Effector memory CD8-positive, alpha-beta T cell (primary cell): ENCODE data around the gene ACLY.

Experiments used
- ATAC-seq: fragments of 150-1000 bp; cut with Tn5 transposase; replicated peaks from 2 replicates; pipeline ENCODE4 v1.10.0; 2021; ENCODE audit warnings: mild to moderate bottlenecking, moderate library complexity
- DNase-seq, 3 experiments: peaks; one replicate each; pipeline ENCODE4 v3.0.0; 2021
- H3K27ac Mint-ChIP-seq, 2 donors: one replicate each; pipeline ENCODE4 v1.8.0; 2022; ENCODE audit warnings: mild to moderate bottlenecking in 2 of 2, mixed read lengths in 2 of 2, moderate library complexity in 2 of 2
- H3K27me3 Mint-ChIP-seq, 2 donors: one replicate each; pipeline ENCODE4 v1.8.0; 2022; ENCODE audit warnings: mixed read lengths in 2 of 2
- H3K36me3 Mint-ChIP-seq: one replicate; pipeline ENCODE4 v1.8.0; 2022; ENCODE audit warnings: mild to moderate bottlenecking, moderate library complexity, mixed read lengths; ENCODE audit not compliant: insufficient read depth
- H3K4me1 Mint-ChIP-seq, 2 donors: one replicate each; pipeline ENCODE4 v1.8.0; 2022; ENCODE audit warnings: low read depth in 2 of 2, mixed read lengths in 2 of 2
- H3K4me3 Mint-ChIP-seq, 2 donors: one replicate each; pipeline ENCODE4 v1.8.0; 2022; ENCODE audit warnings: mild to moderate bottlenecking in 2 of 2, mixed read lengths in 2 of 2, moderate library complexity in 2 of 2
- H3K9me3 Mint-ChIP-seq, 2 donors: one replicate each; pipeline ENCODE4 v1.8.0; 2022; ENCODE audit warnings: mixed read lengths in 2 of 2
- total RNA-seq, 9 experiments: gene quantifications; one replicate each; lab custom pipeline; 2026; lab: John Stamatoyannopoulos, UW

ACLY gene
- 153 to 387 (median 215) reads per million in 9 experiments for total RNA-seq

- Mint-ChIP-seq H3K9me3 (no peaks in the 10 kb centered on the region), H3K27ac (peak within 1 kb of the TSS; percentile 91 to 93), H3K27me3 (no peaks in the 10 kb centered on the region), H3K4me3 (peak within 1 kb of the TSS; percentile 93 to 94), H3K36me3 (peaks cover 19% of the 10 kb centered on the region), H3K4me1 (peaks cover 25 to 29% of the 10 kb centered on the region in 2 donors)
- ATAC-seq (peak; percentile 98), DNase-seq (peak; percentile 91 to 94 (median 92))
These were observed at the start of gene ACLY for GRCh38 chr17:41918314-41919164. ACLY (minus strand) TSS chr17:41918951; CDS start chr17:41913873, 5,078 bp downstream.

DNA sequence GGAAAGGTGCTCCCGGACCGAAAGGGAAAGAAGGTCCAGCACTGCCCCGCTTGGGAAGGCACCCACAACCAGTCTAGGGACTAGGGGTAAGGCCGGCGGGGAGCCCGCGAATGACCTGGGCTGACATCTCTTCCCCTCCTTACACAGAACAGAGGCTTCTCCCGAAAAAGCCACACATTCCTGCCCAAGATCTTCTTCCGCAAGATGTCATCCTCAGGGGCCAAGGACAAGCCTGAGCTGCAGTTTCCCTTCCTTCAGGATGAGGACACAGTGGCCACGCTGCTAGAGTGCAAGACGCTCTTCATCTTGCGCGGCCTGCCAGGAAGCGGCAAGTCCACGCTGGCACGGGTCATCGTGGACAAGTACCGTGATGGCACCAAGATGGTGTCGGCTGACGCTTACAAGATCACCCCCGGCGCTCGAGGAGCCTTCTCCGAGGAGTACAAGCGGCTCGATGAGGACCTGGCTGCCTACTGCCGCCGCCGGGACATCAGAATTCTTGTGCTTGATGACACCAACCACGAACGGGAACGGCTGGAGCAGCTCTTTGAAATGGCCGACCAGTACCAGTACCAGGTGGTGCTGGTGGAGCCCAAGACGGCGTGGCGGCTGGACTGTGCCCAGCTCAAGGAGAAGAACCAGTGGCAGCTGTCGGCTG, 49.3 kb upstream of the ACLY start:
- DNase-seq (no peak), ATAC-seq (no peak)
- Mint-ChIP-seq H3K4me1 (peaks cover 22 to 29% of the 10 kb centered on the region in 2 donors), H3K27me3 (no peaks in the 10 kb centered on the region), H3K36me3 (peaks cover 42% of the 10 kb centered on the region), H3K27ac (no peak overlapping the region), H3K4me3 (peak overlapping the region; percentile 85 to 86), H3K9me3 (no peaks in the 10 kb centered on the region)

DNA sequence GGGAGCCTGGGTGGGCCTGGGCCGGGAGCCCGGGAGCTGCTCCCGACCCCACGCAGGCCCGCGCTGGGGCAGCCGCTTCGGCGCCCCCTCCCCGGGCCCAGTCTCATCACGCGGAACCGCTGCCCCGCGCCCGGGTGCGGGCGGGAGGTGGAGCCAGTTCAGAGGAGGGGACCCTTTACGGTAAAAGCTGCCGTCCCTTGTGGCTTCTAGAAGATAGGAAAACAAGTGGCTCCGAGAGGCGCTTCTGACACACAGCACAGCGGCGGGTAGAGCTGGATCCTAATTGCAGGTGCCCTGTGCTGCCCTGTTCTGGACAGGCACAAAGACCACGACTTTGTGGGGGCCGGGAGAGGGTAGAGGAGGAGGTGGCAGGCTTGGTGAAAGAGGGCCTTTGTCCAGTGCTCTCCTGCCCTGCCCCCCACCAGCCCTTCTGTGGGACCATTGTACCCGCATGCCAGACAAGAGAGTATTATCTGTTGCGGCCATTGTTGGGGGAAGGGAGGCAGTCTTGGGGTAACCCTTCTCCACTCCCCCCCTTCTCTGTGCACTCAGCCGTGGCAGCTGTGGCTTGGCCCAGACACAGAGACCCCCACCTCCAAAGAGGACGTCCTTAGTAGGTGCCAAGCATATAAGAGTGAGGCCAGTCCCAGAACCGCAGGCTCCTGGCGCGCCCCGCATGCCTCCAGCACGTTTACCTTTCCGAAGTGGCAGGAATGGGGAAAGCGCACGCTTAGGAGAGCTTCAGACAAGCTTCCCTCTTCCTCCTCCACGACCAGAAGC, 48.6 kb upstream of the ACLY start:
- DNase-seq = peak in 2 of 3 experiments; percentile 17 to 27
- Mint-ChIP-seq H3K4me3 (peak overlapping the region; percentile 85 to 86), H3K9me3 (no peaks in the 10 kb centered on the region), H3K27me3 (no peaks in the 10 kb centered on the region), H3K4me1 (peaks cover 22 to 25% of the 10 kb centered on the region in 2 donors), H3K36me3 (peaks cover 39% of the 10 kb centered on the region), H3K27ac (peak overlapping the region; percentile 29 to 58)
- ATAC-seq = peak; percentile 9

DNA sequence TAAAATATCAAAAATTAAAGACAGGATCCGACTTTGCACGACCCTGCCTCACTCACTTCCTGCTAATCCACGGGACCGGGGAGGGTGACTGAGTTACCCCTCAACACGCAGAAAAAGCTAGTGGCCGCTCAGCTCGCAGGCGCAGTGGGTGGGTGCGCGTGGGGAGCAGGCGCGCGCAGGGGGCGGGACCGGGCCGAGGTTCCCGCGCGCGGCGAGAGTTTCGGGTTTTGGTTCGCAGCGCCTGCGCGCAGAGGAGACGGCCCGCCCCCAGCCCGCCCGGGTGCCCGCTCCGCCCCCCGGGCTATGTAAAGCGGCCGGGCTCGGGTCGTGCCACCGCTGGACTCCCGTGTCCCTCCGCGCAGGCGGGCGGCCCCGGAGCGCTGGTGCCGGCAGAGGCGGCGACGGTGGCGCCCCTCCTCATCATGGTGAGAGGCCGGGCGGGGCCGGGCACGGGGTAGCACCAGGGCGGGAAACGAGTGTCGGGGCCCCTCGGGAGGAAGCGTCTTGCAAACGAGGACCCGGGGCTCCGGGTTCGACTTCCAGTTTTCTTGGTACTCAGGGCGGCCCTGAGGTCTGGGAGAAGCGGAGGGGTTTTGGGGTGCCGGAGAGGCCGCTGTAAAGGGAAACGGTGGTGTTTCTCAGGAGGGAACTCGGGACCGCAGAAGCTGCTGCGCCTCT, 47.9 kb upstream of the ACLY start, which contains the start of gene CNP:
CNP (plus strand) TSS at position 333 of the 678 bp plus-strand sequence; CDS start at position 423, 90 bp downstream.
- Mint-ChIP-seq H3K36me3 (peaks cover 35% of the 10 kb centered on the region), H3K4me1 (peaks cover 22 to 23% of the 10 kb centered on the region in 2 donors), H3K9me3 (no peaks in the 10 kb centered on the region), H3K27ac (peak within 1 kb of the TSS; percentile 73 to 88), H3K4me3 (peak within 1 kb of the TSS; percentile 85 to 86), H3K27me3 (no peaks in the 10 kb centered on the region)
- ATAC-seq (peak; percentile 84), DNase-seq (peak; percentile 84 to 87 (median 86))

DNA sequence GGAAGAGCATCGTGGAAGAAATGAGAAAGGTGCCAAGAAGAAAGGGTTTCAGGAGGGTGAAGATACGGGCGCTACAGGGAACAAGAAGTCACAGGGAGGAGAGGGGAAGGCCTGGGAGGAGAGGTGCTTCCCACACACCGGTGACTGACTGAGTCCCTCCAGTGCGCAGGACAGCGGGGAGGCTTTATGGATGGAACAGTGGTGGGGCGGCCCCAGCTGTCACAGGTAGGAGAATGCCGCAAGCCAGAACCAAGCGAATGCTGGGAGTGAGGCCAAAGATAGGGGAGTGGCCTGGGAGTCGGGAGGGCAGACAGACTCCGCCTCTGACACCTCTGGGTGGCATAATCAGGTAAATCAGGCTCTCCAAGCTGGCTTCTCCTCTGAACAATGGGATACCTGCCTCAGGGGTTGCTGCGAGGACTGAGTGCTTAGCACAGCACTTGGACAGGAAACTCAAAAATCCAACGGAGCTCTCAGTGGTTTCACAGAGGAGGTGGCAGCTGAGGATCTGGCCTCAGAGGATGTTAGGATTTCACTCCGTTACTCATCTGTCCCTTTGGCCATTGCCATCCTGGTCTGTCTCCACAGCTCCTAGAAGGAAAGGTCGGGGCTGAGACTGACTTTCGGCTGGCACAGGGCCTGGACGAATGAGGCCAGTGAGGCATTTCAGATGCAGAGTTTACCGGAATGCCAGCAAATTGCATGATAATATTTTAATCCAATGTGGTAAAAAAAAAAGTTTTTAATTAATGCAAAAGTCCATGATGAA, 47.1 kb upstream of the ACLY start:
- ATAC-seq (peak; percentile 48), DNase-seq (peak; percentile 41 to 47 (median 45))
- Mint-ChIP-seq H3K27ac (peak overlapping the region; percentile 73 to 88), H3K9me3 (no peaks in the 10 kb centered on the region), H3K4me1 (peaks cover 19 to 20% of the 10 kb centered on the region in 2 donors), H3K4me3 (peak overlapping the region; percentile 85 to 86), H3K36me3 (peaks cover 28% of the 10 kb centered on the region), H3K27me3 (no peaks in the 10 kb centered on the region)

- peaks cover 13 to 14% of the 10 kb centered on the region in 2 donors for H3K4me1 Mint-ChIP-seq
- peaks cover 0 to 2% of the 10 kb centered on the region in 2 donors for H3K27me3 Mint-ChIP-seq
- peak; percentile 16 for ATAC-seq
- H3K36me3 Mint-ChIP-seq = peaks cover 17% of the 10 kb centered on the region
- H3K4me3 Mint-ChIP-seq = no peak overlapping the region
- H3K9me3 Mint-ChIP-seq = no peaks in the 10 kb centered on the region
- DNase-seq = peak; percentile 58 to 67 (median 63)
- H3K27ac Mint-ChIP-seq = no peak overlapping the region
These were observed 44.1 kb upstream of the ACLY start for GRCh38 chr17:41962768-41963434.

DNA sequence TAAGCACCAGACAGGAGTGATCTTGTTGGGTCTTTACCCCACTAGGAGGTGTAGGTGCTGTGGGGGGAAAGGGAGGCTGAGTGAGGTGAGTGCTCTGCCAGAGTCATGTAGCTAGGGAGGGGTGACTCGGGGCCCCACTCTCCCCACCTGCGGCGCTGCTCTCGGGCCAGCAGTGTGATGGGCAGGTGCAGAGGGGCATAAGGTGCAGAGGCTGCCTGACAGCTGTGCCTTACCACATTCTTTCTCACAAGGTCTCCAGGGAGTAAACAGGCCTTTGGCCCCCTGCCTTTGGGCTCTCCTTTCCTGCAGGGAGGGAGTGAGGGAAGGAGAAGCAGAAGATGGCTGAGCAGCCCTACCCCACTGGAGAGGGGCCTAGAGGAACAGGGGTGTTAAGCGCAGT, 43.4 kb upstream of the ACLY start:
- H3K4me1 Mint-ChIP-seq = peaks cover 10 to 11% of the 10 kb centered on the region in 2 donors
- peak overlapping the region in 1 of 2 donors; percentile 34 for H3K4me3 Mint-ChIP-seq
- DNase-seq (no peak), ATAC-seq (no peak)
- no peak overlapping the region for H3K27ac Mint-ChIP-seq
- peaks cover 14% of the 10 kb centered on the region for H3K36me3 Mint-ChIP-seq
- no peaks in the 10 kb centered on the region for H3K9me3 Mint-ChIP-seq
- peaks cover 0 to 9% of the 10 kb centered on the region in 2 donors for H3K27me3 Mint-ChIP-seq

DNA sequence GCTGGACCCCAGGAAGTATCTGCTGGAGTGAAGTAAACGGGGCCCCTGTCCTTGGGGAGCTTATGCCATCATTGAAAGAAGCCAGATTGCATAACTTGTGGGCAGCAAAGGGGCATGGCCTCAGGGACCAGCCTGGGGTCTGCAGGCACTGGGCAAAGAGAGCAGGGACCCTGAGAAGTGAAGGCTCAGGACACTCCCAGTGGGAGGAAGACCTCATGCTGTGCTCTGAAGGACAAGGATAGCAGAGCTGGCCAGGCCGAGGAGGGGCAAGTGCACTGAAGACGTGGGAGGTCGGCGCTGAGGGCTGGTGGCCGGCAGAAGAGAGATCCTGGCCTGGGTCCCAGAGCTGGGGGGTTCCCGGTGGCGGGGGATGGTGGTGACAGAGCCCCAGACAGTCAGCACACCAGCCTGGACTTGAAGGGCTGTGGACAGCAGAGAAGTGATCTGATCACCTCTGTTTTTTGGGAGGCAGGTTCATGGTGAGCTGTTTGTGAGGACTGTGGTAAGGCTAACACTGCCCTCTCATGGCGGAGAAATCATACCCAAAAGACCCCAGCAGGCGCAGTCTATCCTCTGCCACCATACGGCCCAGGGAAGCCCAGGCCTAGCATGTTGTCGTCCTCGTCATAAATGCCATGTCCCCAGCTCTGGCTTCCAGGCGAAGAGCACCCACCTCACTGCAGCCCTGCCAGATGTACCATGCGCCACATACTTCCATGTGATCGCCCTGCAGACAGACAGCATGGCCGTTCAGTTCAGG, 40.8 kb upstream of the ACLY start:
- H3K27ac Mint-ChIP-seq = peak overlapping the region in 1 of 2 donors; percentile 49
- no peak overlapping the region for H3K4me3 Mint-ChIP-seq
- no peak for DNase-seq

DNA sequence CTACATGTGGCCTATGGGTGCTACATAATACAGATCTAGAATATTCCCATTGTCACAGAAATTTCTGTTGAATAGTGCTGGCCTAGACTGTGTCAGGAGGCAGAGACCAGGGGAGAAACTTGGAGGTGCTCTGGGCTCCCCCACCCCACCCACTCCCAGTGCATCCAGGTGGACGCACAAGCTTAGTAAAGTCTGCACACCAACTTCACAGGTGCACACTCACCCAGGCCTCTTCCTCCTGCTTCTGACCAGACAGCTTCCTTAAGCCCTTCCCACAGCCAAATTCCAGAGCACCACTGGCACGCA, 40.2 kb upstream of the ACLY start:
- H3K4me1 Mint-ChIP-seq = no peaks in the 10 kb centered on the region
- DNase-seq (no peak), ATAC-seq (no peak)
- no peaks in the 10 kb centered on the region for H3K9me3 Mint-ChIP-seq
- no peak overlapping the region for H3K4me3 Mint-ChIP-seq
- peaks cover 4% of the 10 kb centered on the region for H3K36me3 Mint-ChIP-seq
- no peak overlapping the region for H3K27ac Mint-ChIP-seq
- H3K27me3 Mint-ChIP-seq = peaks cover 0 to 10% of the 10 kb centered on the region in 2 donors

More for the DNA sequence above, 40.8 kb upstream of the ACLY start:
- Mint-ChIP-seq H3K36me3 (peaks cover 4% of the 10 kb centered on the region), H3K9me3 (no peaks in the 10 kb centered on the region), H3K27me3 (peaks cover 0 to 10% of the 10 kb centered on the region in 2 donors), H3K4me1 (no peaks in the 10 kb centered on the region)
- ATAC-seq = no peak

GRCh38 chr17:41957869-41958439, 39.2 kb upstream of the ACLY start:
- Mint-ChIP-seq H3K4me1 (no peaks in the 10 kb centered on the region), H3K9me3 (no peaks in the 10 kb centered on the region), H3K4me3 (no peak overlapping the region), H3K36me3 (peaks cover 4% of the 10 kb centered on the region), H3K27me3 (peaks cover 0 to 10% of the 10 kb centered on the region in 2 donors), H3K27ac (no peak overlapping the region)
- no peak for DNase-seq
- ATAC-seq = no peak
